H9 (cell line): ENCODE results near the gene RAD18. TPM values are rescaled to one million over a fixed set of nuclear protein-coding genes. Genes with fewer than 3 reads are reported as not detected.

Source experiments
- DNase-seq: peaks from one replicate; pipeline ENCODE4 v3.0.0-alpha.2; 2017
- H2AFZ ChIP-seq: one replicate; pipeline ENCODE4 v1.6.1; 2013; ENCODE audit warnings: mild to moderate bottlenecking, low read length, control low read depth, moderate library complexity
- H2AK5ac ChIP-seq: 2 replicates; pipeline ENCODE4 v1.6.1; 2013; ENCODE audit warnings: low read length, control low read depth, mixed read lengths; ENCODE audit not compliant: insufficient read length
- H2BK120ac ChIP-seq: one replicate; pipeline ENCODE4 v1.6.1; 2013; ENCODE audit warnings: low read depth, mild to moderate bottlenecking, low read length, control low read depth, inconsistent platforms; ENCODE audit not compliant: poor library complexity, severe bottlenecking
- H2BK12ac ChIP-seq: 2 replicates; pipeline ENCODE4 v1.6.1; 2013; ENCODE audit warnings: low read length, control low read depth, mixed read lengths, low read depth; ENCODE audit not compliant: insufficient read length
- H2BK15ac ChIP-seq: 2 replicates; pipeline ENCODE4 v1.6.1; 2013; ENCODE audit warnings: low read depth, low read length, control low read depth
- H2BK20ac ChIP-seq: one replicate; pipeline ENCODE4 v1.6.1; 2013; ENCODE audit warnings: low read depth, mild to moderate bottlenecking, low read length, control low read depth, inconsistent platforms; ENCODE audit not compliant: poor library complexity, severe bottlenecking
- H2BK5ac ChIP-seq: 2 replicates; pipeline ENCODE4 v1.6.1; 2013; ENCODE audit warnings: low read length, control low read depth, mixed read lengths; ENCODE audit not compliant: insufficient read length
- H3K14ac ChIP-seq: 2 replicates; pipeline ENCODE4 v1.6.1; 2013; ENCODE audit warnings: low read length, control low read depth; ENCODE audit not compliant: insufficient read depth
- H3K18ac ChIP-seq: 2 replicates; pipeline ENCODE4 v1.6.1; 2013; ENCODE audit warnings: low read depth, mild to moderate bottlenecking, mixed read lengths, low read length, control low read depth; ENCODE audit not compliant: insufficient read length
- H3K23ac ChIP-seq: 2 replicates; pipeline ENCODE4 v1.6.1; 2013; ENCODE audit warnings: low read length, control low read depth, mixed read lengths, low read depth; ENCODE audit not compliant: insufficient read length
- H3K23me2 ChIP-seq: 2 replicates; pipeline ENCODE4 v1.6.1; 2013; ENCODE audit warnings: low read depth, mild to moderate bottlenecking, mixed read lengths, low read length, control low read depth; ENCODE audit not compliant: insufficient read length, poor library complexity, severe bottlenecking
- H3K27ac ChIP-seq: 2 replicates; pipeline ENCODE4 v1.5.1; 2013; ENCODE audit warnings: low read length, control low read depth, mixed read lengths, low read depth; ENCODE audit not compliant: insufficient read length
- H3K27me3 ChIP-seq: 2 replicates; pipeline ENCODE4 v1.6.1; 2013; ENCODE audit warnings: low read length, control low read depth, inconsistent platforms; ENCODE audit not compliant: insufficient read depth
- H3K4ac ChIP-seq: 2 replicates; pipeline ENCODE4 v1.6.1; 2013; ENCODE audit warnings: low read depth, mild to moderate bottlenecking, control low read depth, inconsistent platforms, low read length, moderate library complexity
- H3K4me1 ChIP-seq: 2 replicates; pipeline ENCODE4 v1.6.1; 2013; ENCODE audit warnings: low read length, control low read depth, inconsistent platforms; ENCODE audit not compliant: insufficient read depth
- H3K4me2 ChIP-seq: 2 replicates; pipeline ENCODE4 v1.6.1; 2013; ENCODE audit warnings: low read length, control low read depth, mixed read lengths; ENCODE audit not compliant: insufficient read length, insufficient read depth
- H3K56ac ChIP-seq: 2 replicates; pipeline ENCODE4 v1.6.1; 2013; ENCODE audit warnings: low read depth, mild to moderate bottlenecking, mixed read lengths, low read length, control low read depth; ENCODE audit not compliant: insufficient read length
- H3K79me1 ChIP-seq: 2 replicates; pipeline ENCODE4 v1.6.1; 2013; ENCODE audit warnings: low read depth, mild to moderate bottlenecking, moderate library complexity, low read length, control low read depth, inconsistent platforms; ENCODE audit not compliant: insufficient read depth, poor library complexity, severe bottlenecking
- H3K79me2 ChIP-seq: 2 replicates; pipeline ENCODE4 v1.6.1; 2013; ENCODE audit warnings: low read length, control low read depth, inconsistent platforms; ENCODE audit not compliant: insufficient read depth
- H3K9ac ChIP-seq: 2 replicates; pipeline ENCODE4 v1.6.1; 2013; ENCODE audit warnings: low read length, control low read depth, mixed read lengths; ENCODE audit not compliant: insufficient read length; ENCODE audit errors: extremely low read depth
- H3K9me3 ChIP-seq: one replicate; pipeline ENCODE4 v1.6.1; 2013; ENCODE audit warnings: low read depth, low read length, inconsistent platforms; ENCODE audit not compliant: control insufficient read depth
- H3T11ph ChIP-seq: one replicate; pipeline ENCODE4 v1.6.1; 2013; ENCODE audit warnings: mild to moderate bottlenecking, low read length, control low read depth, inconsistent platforms
- H4K20me1 ChIP-seq: one replicate; pipeline ENCODE4 v1.6.1; 2013; ENCODE audit not compliant: control insufficient read depth, insufficient read length, insufficient read depth
- H4K5ac ChIP-seq: 2 replicates; pipeline ENCODE4 v1.6.1; 2013; ENCODE audit warnings: low read depth, mild to moderate bottlenecking, mixed read lengths, low read length, control low read depth; ENCODE audit not compliant: insufficient read length
- H4K8ac ChIP-seq: replicated peaks from 2 replicates; pipeline ENCODE4 v1.6.1; 2013; ENCODE audit warnings: low read length, control low read depth, mixed read lengths, low read depth; ENCODE audit not compliant: insufficient read length
- H4K91ac ChIP-seq: 2 replicates; pipeline ENCODE4 v1.6.1; 2013; ENCODE audit warnings: low read depth, mild to moderate bottlenecking, moderate library complexity, mixed read lengths, low read length, control low read depth; ENCODE audit not compliant: insufficient read length
- H3K27ac Mint-ChIP-seq, 3 experiments: 2 replicates in 2 of 3; 3 replicates in 1 of 3; pipeline ENCODE4 v1.8.0; 2020 to 2021; ENCODE audit warnings: mixed read lengths in 3 of 3, mild to moderate bottlenecking in 1 of 3, moderate library complexity in 1 of 3
- H3K27me3 Mint-ChIP-seq: 2 replicates; pipeline ENCODE4 v1.8.0; 2021; ENCODE audit warnings: low read depth, mild to moderate bottlenecking, moderate library complexity, mixed read lengths
- H3K36me3 Mint-ChIP-seq, 3 experiments: 2 replicates in 2 of 3; 3 replicates in 1 of 3; pipeline ENCODE4 v1.8.0; 2020 to 2021; ENCODE audit warnings: low read depth in 3 of 3, mixed read lengths in 3 of 3; ENCODE audit not compliant: insufficient read depth in 1 of 3
- H3K4me1 Mint-ChIP-seq, 2 experiments: 2 replicates each; pipeline ENCODE4 v1.8.0; 2020; ENCODE audit warnings: mixed read lengths in 2 of 2
- H3K4me3 Mint-ChIP-seq, 2 experiments: 2 replicates in 1 of 2; 3 replicates in 1 of 2; pipeline ENCODE4 v1.8.0; 2020 to 2021; ENCODE audit warnings: mild to moderate bottlenecking in 2 of 2, mixed read lengths in 2 of 2, moderate library complexity in 1 of 2
- H3K9me3 Mint-ChIP-seq, 2 experiments: 2 replicates in 1 of 2; 3 replicates in 1 of 2; pipeline ENCODE4 v1.8.0; 2020; ENCODE audit warnings: mild to moderate bottlenecking in 2 of 2, mixed read lengths in 2 of 2, moderate library complexity in 1 of 2
- WGBS: extraction: QIAGEN DNeasy Blood & Tissue Kit; methylation state at CpG from one replicate; pipeline ENCODE4 v1.1.7; 2013; ENCODE audit warnings: missing lambda C conversion rate, low lambda C conversion rate, mixed read lengths; ENCODE audit not compliant: insufficient read length; ENCODE audit errors: extremely low coverage; 5-methylcytosine and 5-hydroxymethylcytosine counted together
- total RNA-seq: library from RNA; stranded (reverse); gene quantifications from 2 replicates; pipeline ENCODE4 v1.2.1, GENCODE V29; 2021
- TF ChIP-seq, protein P1 (sequence below): fragments of 200-600 bp; sonication (generic); conservative IDR thresholded peaks from 3 replicates; pipeline ENCODE4 v1.8.0; 2021; ENCODE audit warnings: antibody characterized with exemption, mild to moderate bottlenecking

The RAD18 gene
- total RNA-seq, 1 experiment from 2014 or later = 27.8 TPM

DNA sequence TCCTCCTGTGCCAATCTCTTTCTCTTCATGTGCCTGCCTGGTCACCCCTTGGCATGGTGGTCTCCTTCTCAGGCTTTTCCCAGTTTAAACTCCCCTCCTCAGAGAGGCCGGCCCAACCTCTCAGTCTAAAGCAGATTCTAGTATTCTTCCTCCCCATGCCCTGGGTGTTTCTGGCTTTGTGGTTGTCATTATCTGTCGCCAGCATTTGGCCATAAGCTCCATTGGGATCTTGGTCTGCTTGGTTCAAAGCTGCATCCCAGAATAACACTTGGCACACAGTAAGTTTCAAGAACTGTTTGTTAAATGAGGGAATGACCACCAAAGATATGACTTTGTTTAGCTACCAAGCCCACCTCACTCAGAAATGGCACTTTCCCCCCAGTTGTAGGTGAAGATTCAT, 11.2 kb upstream of the RAD18 start:
- H3K79me1 ChIP-seq = no peaks in the 10 kb centered on the region
- H3T11ph ChIP-seq = no peak overlapping the region
- Mint-ChIP-seq H3K4me1 (peaks cover 6 to 9% of the 10 kb centered on the region in 2 experiments; a peak in 3 of 4 replicates), H3K4me3 (no peak overlapping the region; a peak in 1 of 5 replicates), H3K27me3 (peaks cover 28% of the 10 kb centered on the region), H3K9me3 (peaks cover 0 to 3% of the 10 kb centered on the region in 2 experiments; a peak in 2 of 5 replicates), H3K27ac (no peak overlapping the region; a peak in 1 of 7 replicates), H3K36me3 (0 out of 7 replicates have a peak, but pooled peaks cover 0 to 1% (median 0%) of the 10 kb centered on the region in 3 experiments)
- no peak overlapping the region for H2BK120ac ChIP-seq
- no peak overlapping the region for H2AK5ac ChIP-seq
- DNase-seq = no peak
- H3K23me2 ChIP-seq = no peaks in the 10 kb centered on the region
- H3K27ac ChIP-seq = no peak overlapping the region
- H2BK5ac ChIP-seq = no peak overlapping the region
- H4K20me1 ChIP-seq = no peaks in the 10 kb centered on the region
- H3K56ac ChIP-seq = no peak overlapping the region
- no peak overlapping the region for H2BK15ac ChIP-seq
- TF ChIP-seq, protein P1, sequence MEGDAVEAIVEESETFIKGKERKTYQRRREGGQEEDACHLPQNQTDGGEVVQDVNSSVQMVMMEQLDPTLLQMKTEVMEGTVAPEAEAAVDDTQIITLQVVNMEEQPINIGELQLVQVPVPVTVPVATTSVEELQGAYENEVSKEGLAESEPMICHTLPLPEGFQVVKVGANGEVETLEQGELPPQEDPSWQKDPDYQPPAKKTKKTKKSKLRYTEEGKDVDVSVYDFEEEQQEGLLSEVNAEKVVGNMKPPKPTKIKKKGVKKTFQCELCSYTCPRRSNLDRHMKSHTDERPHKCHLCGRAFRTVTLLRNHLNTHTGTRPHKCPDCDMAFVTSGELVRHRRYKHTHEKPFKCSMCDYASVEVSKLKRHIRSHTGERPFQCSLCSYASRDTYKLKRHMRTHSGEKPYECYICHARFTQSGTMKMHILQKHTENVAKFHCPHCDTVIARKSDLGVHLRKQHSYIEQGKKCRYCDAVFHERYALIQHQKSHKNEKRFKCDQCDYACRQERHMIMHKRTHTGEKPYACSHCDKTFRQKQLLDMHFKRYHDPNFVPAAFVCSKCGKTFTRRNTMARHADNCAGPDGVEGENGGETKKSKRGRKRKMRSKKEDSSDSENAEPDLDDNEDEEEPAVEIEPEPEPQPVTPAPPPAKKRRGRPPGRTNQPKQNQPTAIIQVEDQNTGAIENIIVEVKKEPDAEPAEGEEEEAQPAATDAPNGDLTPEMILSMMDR = no peak
- no peak overlapping the region for H3K14ac ChIP-seq
- H2AFZ ChIP-seq = no peak overlapping the region
- H3K9me3 ChIP-seq = no peaks in the 10 kb centered on the region
- no peaks in the 10 kb centered on the region for H3K27me3 ChIP-seq
- H3K18ac ChIP-seq = no peak overlapping the region
- no peak overlapping the region for H4K8ac ChIP-seq
- no peak overlapping the region for H2BK20ac ChIP-seq
- no peak overlapping the region for H3K4ac ChIP-seq
- no peak overlapping the region for H3K23ac ChIP-seq
- no peaks in the 10 kb centered on the region; the same call in 1 of the 2 replicates for H3K4me1 ChIP-seq
- H3K79me2 ChIP-seq = no peaks in the 10 kb centered on the region
- H4K5ac ChIP-seq = no peak overlapping the region
- no peak overlapping the region for H3K9ac ChIP-seq
- no CpG with 5 or more reads among the region's 2 CpGs for WGBS
- no peak overlapping the region for H4K91ac ChIP-seq
- H2BK12ac ChIP-seq = no peak overlapping the region
- no peak overlapping the region for H3K4me2 ChIP-seq
